CD4-positive, alpha-beta T cell (primary cell): Measurements from ENCODE around the gene SBNO2. TPM values are rescaled to one million over a fixed set of nuclear protein-coding genes. Genes with fewer than 3 reads are reported as not detected.

ENCODE experiments used
- ATAC-seq: fragments of 200-7000 bp; cut with Tn5 transposase; one replicate; pipeline ENCODE4 v1.10.0; 2022; ENCODE audit warnings: mild to moderate bottlenecking; ENCODE audit not compliant: poor library complexity
- CTCF ChIA-PET: fragments of 350-600 bp; sonication (Branson Sonifier 250); formaldehyde crosslinking; loops from one replicate; lab custom pipeline; 2021; ENCODE audit warnings: antibody characterized with exemption, inconsistent platforms; lab: Charles Lee
- POLR2A ChIA-PET: fragments of 350-600 bp; sonication (Branson Sonifier 250); formaldehyde crosslinking; loops from one replicate; lab custom pipeline; 2021; ENCODE audit warnings: antibody characterized with exemption, inconsistent platforms; lab: Charles Lee
- DNase-seq, 14 experiments: peaks; one replicate each; pipeline ENCODE4 v3.0.0-alpha.2; 2013 to 2020; ENCODE audit warnings: mixed read lengths in 2 of 14
- H3K27ac ChIP-seq, 2 donors: one replicate each; pipeline versions ENCODE4 v1.5.1 to v1.7.0; 2013; ENCODE audit warnings: low read length in 2 of 2, low read depth in 1 of 2, mild to moderate bottlenecking in 1 of 2
- H3K27me3 ChIP-seq, 2 experiments: 1 replicate in 1 of 2; 2 replicates in 1 of 2; pipeline versions ENCODE4 v1.6.1 to v1.7.0; 2013; ENCODE audit warnings: low read length in 2 of 2, control low read depth in 1 of 2, mild to moderate bottlenecking in 1 of 2, moderate library complexity in 1 of 2; ENCODE audit not compliant: insufficient read depth in 2 of 2, control insufficient read depth in 1 of 2
- H3K36me3 ChIP-seq: one replicate; pipeline ENCODE4 v1.6.1; 2013; ENCODE audit warnings: low read length, control low read depth; ENCODE audit not compliant: insufficient read depth
- H3K4me1 ChIP-seq: one replicate; pipeline ENCODE4 v1.6.1; 2013; ENCODE audit warnings: low read length, control low read depth; ENCODE audit not compliant: insufficient read depth
- H3K4me3 ChIP-seq: one replicate; pipeline ENCODE4 v1.5.1; 2013; ENCODE audit warnings: mild to moderate bottlenecking, low read length, moderate library complexity
- H3K9me3 ChIP-seq, 2 experiments: 1 replicate in 1 of 2; 2 replicates in 1 of 2; pipeline versions ENCODE4 v1.6.1 to v1.7.0; 2013; ENCODE audit warnings: low read length in 2 of 2, mild to moderate bottlenecking in 2 of 2, control low read depth in 1 of 2, moderate library complexity in 1 of 2; ENCODE audit not compliant: control insufficient read depth in 1 of 2, insufficient read depth in 1 of 2
- H3K27ac Mint-ChIP-seq: one replicate; pipeline ENCODE4 v1.8.0; 2020; ENCODE audit warnings: mixed read lengths
- H3K27me3 Mint-ChIP-seq: one replicate; pipeline ENCODE4 v1.8.0; 2021; ENCODE audit warnings: mixed read lengths
- H3K36me3 Mint-ChIP-seq: one replicate; pipeline ENCODE4 v1.8.0; 2021; ENCODE audit warnings: low read depth, mixed read lengths
- H3K4me1 Mint-ChIP-seq: one replicate; pipeline ENCODE4 v1.8.0; 2021; ENCODE audit warnings: low read depth, mixed read lengths
- H3K4me3 Mint-ChIP-seq: one replicate; pipeline ENCODE4 v1.8.0; 2020; ENCODE audit warnings: mild to moderate bottlenecking, mixed read lengths
- H3K9me3 Mint-ChIP-seq: one replicate; pipeline ENCODE4 v1.8.0; 2020; ENCODE audit warnings: mixed read lengths
- intact Hi-C, 2 experiments: fragments of 100-400 bp; cut with DNase I in 1 of 2; cut with micrococcal nuclease in 1 of 2; formaldehyde crosslinking; loops; one replicate each; pipeline versions ENCODE4 v1.15.1 to v1.9.0; 2023 to 2025; cut with DNase I, micrococcal nuclease
- total RNA-seq, 174 experiments: library from RNA in 2 of 174; stranded (reverse) in 2 of 174; gene quantifications; one replicate each; pipeline ENCODE4 v1.2.3 and lab custom pipeline; 2021 to 2026
- TF ChIP-seq, protein P1 (sequence below): fragments of 200-600 bp; IDR thresholded peaks from one replicate; pipeline ENCODE4 v1.8.0; 2022; ENCODE audit warnings: antibody characterized with exemption, mild to moderate bottlenecking

The SBNO2 gene
- total RNA-seq, 2 experiments from 2014 or later = 126 to 137 TPM

DNA sequence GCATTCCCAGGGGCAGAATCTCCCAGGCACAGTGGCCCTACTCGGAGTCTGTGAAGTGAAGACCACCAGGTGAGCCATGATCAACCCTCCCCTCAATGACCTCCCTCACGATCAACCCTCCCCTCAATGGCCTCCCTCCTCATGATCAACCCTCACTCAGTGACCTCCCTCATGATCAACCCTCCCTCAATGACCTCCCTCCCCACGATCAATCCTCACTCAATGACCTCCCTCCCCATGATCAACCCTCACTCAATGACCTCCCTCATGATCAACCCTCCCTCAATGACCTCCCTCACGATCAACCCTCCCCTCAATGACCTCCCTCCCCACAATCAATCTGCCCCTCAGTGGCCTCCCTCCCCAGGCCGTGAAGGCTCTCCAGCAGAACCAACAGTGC lies 32.1 kb downstream of the SBNO2 start:
- Histone ChIP-seq H3K4me3 (no peak overlapping the region), H3K27ac (no peak overlapping the region), H3K4me1 (no peaks in the 10 kb centered on the region), H3K36me3 (peaks cover 16% of the 10 kb centered on the region), H3K9me3 (peaks cover 0 to 16% of the 10 kb centered on the region in 2 experiments), H3K27me3 (no peaks in the 10 kb centered on the region)
- POLR2A ChIA-PET = no interaction called here
- peaks cover 40% of the 10 kb centered on the region for H3K36me3 Mint-ChIP-seq
- CTCF ChIA-PET = no interaction called here
- TF ChIP-seq, protein P1, sequence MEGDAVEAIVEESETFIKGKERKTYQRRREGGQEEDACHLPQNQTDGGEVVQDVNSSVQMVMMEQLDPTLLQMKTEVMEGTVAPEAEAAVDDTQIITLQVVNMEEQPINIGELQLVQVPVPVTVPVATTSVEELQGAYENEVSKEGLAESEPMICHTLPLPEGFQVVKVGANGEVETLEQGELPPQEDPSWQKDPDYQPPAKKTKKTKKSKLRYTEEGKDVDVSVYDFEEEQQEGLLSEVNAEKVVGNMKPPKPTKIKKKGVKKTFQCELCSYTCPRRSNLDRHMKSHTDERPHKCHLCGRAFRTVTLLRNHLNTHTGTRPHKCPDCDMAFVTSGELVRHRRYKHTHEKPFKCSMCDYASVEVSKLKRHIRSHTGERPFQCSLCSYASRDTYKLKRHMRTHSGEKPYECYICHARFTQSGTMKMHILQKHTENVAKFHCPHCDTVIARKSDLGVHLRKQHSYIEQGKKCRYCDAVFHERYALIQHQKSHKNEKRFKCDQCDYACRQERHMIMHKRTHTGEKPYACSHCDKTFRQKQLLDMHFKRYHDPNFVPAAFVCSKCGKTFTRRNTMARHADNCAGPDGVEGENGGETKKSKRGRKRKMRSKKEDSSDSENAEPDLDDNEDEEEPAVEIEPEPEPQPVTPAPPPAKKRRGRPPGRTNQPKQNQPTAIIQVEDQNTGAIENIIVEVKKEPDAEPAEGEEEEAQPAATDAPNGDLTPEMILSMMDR = no peak
- H3K9me3 Mint-ChIP-seq = no peaks in the 10 kb centered on the region
- H3K27me3 Mint-ChIP-seq = no peaks in the 10 kb centered on the region
- ATAC-seq = no peak
- no peak for DNase-seq
- no peak overlapping the region for H3K4me3 Mint-ChIP-seq
- no peak overlapping the region for H3K27ac Mint-ChIP-seq
- intact Hi-C loops = no loop called here
- no peaks in the 10 kb centered on the region for H3K4me1 Mint-ChIP-seq

DNA sequence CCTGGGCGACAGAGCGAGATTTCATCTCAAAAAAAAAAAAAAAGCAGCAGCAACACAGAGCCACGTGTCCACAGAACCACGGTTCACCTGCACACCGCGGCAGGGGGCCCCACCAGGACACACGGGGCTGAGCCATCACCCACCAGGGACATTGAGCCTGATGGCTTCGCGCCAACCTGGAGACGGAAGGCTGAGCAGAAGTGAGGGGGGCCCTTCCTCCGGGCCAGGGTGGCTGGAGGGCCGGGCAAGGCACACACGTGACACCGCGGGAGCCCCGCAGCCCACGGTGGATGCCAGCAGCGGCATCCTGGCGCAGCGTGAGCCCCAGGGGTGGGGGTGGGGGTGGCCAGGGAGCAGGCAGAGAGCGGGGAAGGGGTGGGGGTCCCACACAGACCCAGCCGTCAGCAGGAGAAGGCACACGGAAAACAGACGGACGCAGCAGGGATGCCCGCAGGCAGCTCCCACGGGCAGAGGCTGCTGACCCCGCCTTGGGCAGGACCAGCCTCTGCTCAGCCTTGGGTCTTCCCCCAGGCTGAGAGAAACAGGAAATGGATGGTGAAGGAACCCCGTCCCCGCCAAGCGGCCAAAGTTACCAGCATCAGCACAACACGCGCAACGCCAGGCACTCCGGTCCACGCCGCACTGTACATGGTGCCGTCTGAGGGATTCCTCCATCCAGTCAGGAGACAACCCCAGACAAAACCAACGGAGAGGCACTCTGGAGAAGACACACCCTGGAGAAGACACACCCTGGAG lies 33.6 kb downstream of the SBNO2 start:
- intact Hi-C loops = no loop called here
- H3K36me3 ChIP-seq = peaks cover 7% of the 10 kb centered on the region
- TF ChIP-seq, protein P1 = no peak
- no peak overlapping the region for H3K27ac ChIP-seq
- H3K9me3 ChIP-seq = peaks cover 0 to 16% of the 10 kb centered on the region in 2 experiments
- CTCF ChIA-PET = no interaction called here
- H3K4me1 ChIP-seq = peaks cover 14% of the 10 kb centered on the region
- H3K27me3 ChIP-seq = no peaks in the 10 kb centered on the region
- H3K4me3 ChIP-seq = no peak overlapping the region
- H3K27me3 Mint-ChIP-seq = no peaks in the 10 kb centered on the region
- POLR2A ChIA-PET = no interaction called here
- peaks cover 35% of the 10 kb centered on the region for H3K36me3 Mint-ChIP-seq
- no peak for ATAC-seq
- no peak overlapping the region for H3K4me3 Mint-ChIP-seq
- H3K9me3 Mint-ChIP-seq = no peaks in the 10 kb centered on the region
- DNase-seq = no peak
- H3K4me1 Mint-ChIP-seq = peaks cover 5% of the 10 kb centered on the region
- no peak overlapping the region for H3K27ac Mint-ChIP-seq

DNA sequence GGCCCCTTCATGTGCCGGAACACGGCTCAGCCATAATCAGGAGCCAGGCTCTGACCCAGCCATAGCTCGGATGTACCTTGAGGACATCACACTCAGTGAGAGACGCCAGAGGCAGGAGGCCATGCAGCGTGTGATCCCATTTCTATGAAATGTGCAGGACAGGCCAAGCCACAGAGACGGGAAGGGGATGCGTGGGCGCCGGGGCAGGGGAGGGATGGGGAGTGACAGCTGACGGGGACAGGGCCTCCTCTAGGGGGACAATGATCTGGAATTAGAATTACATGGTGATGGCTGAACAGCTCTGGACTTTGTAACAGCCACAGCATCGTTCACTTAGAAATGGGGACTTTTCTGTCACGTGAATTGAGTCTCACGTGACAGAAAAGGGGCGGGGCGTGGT lies 34.9 kb downstream of the SBNO2 start:
- Histone ChIP-seq H3K36me3 (peaks cover 6% of the 10 kb centered on the region), H3K27me3 (no peaks in the 10 kb centered on the region), H3K4me3 (no peak overlapping the region), H3K4me1 (peaks cover 24% of the 10 kb centered on the region), H3K27ac (no peak overlapping the region), H3K9me3 (peaks cover 0 to 13% of the 10 kb centered on the region in 2 experiments)
- intact Hi-C loops = no loop called here
- Mint-ChIP-seq H3K27ac (no peak overlapping the region), H3K4me1 (peaks cover 10% of the 10 kb centered on the region), H3K4me3 (no peak overlapping the region), H3K9me3 (no peaks in the 10 kb centered on the region), H3K36me3 (peaks cover 23% of the 10 kb centered on the region), H3K27me3 (no peaks in the 10 kb centered on the region)
- ChIA-PET POLR2A (no interaction called here), CTCF (no interaction called here)
- DNase-seq (no peak), ATAC-seq (no peak)
- TF ChIP-seq, protein P1 = no peak
